ENCODE data around the gene NT5C1B.

Gene NT5C1B

DNA sequence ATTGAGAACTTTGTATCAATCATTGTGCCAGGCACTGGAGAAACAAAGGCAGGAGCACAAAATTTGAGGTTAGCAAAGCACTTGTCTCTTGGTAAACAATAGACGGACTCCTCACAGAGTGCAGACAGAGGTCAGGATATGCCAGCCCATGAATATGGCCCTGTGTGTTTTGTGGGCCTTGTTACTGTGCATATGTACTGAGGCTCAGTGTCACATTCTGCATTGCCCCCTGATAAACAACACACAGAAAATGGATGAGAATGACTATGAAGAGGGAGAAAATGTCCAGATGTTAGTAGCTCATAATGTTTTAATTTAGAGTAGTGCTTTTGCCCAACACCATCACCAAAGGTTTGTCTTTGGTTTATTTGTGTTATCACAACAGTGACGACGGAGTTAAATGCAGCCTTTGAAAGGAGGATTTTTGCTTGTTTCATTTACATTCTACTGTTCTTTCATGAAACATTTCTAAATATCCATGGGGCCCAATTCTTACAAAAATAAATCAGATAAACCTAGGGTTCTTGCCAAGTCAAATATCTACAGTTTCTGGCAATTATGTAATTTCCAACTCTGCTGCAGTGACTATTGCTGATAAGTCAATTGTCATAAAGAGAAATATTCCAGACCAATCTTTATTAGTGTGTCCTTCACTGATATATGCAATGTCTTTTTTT lies 14.6 kb upstream of the NT5C1B start:
- Histone ChIP-seq H3K79me2 (ENCODE audit: insufficient read depth, low read length) (no peaks in the 10 kb centered on the region), H3K27ac (ENCODE audit: low read depth, low read length, poor library complexity, severe bottlenecking) (no peak overlapping the region), H3K9ac (ENCODE audit: low read length) (no peak overlapping the region), H3K27me3 (ENCODE audit: insufficient read depth, low read length) (no peaks in the 10 kb centered on the region), H3F3A (ENCODE audit: insufficient read depth, low read length) (no peaks in the 10 kb centered on the region), H4K20me1 (ENCODE audit: insufficient read depth, low read length) (no peaks in the 10 kb centered on the region), H3K9me2 (ENCODE audit: low read depth, low read length) (no peaks in the 10 kb centered on the region), H3K36me3 (ENCODE audit: insufficient read depth, low read length) (no peaks in the 10 kb centered on the region), H3K4me2 (ENCODE audit: low read length) (no peak overlapping the region), H3K9me3 (ENCODE audit: low read length) (no peaks in the 10 kb centered on the region), H3K4me1 (ENCODE audit: insufficient read depth, low read length, severe bottlenecking) (no peaks in the 10 kb centered on the region), H2AFZ (ENCODE audit: low read length) (no peak overlapping the region), H3K4me3 (ENCODE audit: low read depth, low read length, poor library complexity, severe bottlenecking) (no peak overlapping the region)
- no peak for TF ChIP-seq EZH2 (IDR thresholded peaks at IDR 0.05; ENCODE audit: borderline replicate concordance, low read length)
- TF ChIP-seq, protein P1, sequence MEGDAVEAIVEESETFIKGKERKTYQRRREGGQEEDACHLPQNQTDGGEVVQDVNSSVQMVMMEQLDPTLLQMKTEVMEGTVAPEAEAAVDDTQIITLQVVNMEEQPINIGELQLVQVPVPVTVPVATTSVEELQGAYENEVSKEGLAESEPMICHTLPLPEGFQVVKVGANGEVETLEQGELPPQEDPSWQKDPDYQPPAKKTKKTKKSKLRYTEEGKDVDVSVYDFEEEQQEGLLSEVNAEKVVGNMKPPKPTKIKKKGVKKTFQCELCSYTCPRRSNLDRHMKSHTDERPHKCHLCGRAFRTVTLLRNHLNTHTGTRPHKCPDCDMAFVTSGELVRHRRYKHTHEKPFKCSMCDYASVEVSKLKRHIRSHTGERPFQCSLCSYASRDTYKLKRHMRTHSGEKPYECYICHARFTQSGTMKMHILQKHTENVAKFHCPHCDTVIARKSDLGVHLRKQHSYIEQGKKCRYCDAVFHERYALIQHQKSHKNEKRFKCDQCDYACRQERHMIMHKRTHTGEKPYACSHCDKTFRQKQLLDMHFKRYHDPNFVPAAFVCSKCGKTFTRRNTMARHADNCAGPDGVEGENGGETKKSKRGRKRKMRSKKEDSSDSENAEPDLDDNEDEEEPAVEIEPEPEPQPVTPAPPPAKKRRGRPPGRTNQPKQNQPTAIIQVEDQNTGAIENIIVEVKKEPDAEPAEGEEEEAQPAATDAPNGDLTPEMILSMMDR (IDR thresholded peaks at IDR 0.05; ENCODE audit: low read length): no peak

DNA sequence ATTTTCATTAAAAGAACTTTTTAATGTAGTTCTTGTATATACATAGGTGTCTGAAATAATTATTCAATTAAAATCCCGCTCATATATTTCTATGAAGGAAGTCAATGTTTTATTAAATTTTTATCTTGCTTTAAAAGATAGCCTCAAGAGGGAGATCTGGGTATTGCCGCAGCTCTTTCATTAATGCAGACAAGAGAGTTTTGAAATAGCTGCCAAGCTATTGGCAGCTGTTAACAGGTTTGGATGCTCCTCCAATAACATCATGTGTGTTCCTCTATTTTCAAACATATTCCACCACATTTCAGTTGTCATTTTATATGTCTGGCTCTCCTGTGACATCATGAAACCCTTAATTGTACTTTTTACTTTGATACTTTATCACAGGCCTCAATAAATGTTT lies 12.9 kb upstream of the NT5C1B start:
- H3K36me3 ChIP-seq (ENCODE audit: insufficient read depth, low read length): no peaks in the 10 kb centered on the region

DNA sequence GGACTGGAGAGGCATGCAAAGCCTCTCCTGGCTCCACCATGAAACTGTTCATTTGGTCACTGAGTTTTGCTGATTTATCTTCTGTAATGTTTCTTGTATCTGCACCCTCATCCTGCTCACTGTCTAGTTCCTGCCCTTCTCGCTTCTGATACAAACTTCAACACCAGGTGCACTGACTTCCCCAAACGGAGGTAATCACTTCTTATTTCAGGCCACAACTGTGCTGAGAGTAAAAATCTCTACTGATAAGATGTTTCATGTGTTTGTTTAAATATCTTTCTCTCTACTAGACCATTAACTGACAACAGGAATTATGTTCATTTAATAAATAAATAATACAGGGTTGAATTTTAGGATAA lies 10.9 kb upstream of the NT5C1B start:
- H3K9me3 ChIP-seq (ENCODE audit: low read length): no peaks in the 10 kb centered on the region
- no peak overlapping the region for H3K27ac ChIP-seq (ENCODE audit: low read depth, low read length, poor library complexity, severe bottlenecking)
- no peaks in the 10 kb centered on the region for H3K27me3 ChIP-seq (ENCODE audit: insufficient read depth, low read length)
- no peak overlapping the region for H3K4me2 ChIP-seq (ENCODE audit: low read length)
- TF ChIP-seq, protein P1 (IDR thresholded peaks at IDR 0.05; ENCODE audit: low read length): no peak
- no peak for TF ChIP-seq EZH2 (IDR thresholded peaks at IDR 0.05; ENCODE audit: borderline replicate concordance, low read length)
- H3K79me2 ChIP-seq (ENCODE audit: insufficient read depth, low read length): no peaks in the 10 kb centered on the region
- H3K4me1 ChIP-seq (ENCODE audit: insufficient read depth, low read length, severe bottlenecking): no peaks in the 10 kb centered on the region
- no peaks in the 10 kb centered on the region for H3F3A ChIP-seq (ENCODE audit: insufficient read depth, low read length)
- H3K4me3 ChIP-seq (ENCODE audit: low read depth, low read length, poor library complexity, severe bottlenecking): no peak overlapping the region
- no peaks in the 10 kb centered on the region for H4K20me1 ChIP-seq (ENCODE audit: insufficient read depth, low read length)
- H3K9ac ChIP-seq (ENCODE audit: low read length): no peak overlapping the region
- H2AFZ ChIP-seq (ENCODE audit: low read length): no peak overlapping the region
- H3K36me3 ChIP-seq (ENCODE audit: insufficient read depth, low read length): no peaks in the 10 kb centered on the region
- H3K9me2 ChIP-seq (ENCODE audit: low read depth, low read length): no peaks in the 10 kb centered on the region

More for the DNA sequence above, 12.9 kb upstream of the NT5C1B start:
- TF ChIP-seq, protein P1 (IDR thresholded peaks at IDR 0.05; ENCODE audit: low read length): no peak
- TF ChIP-seq EZH2 (IDR thresholded peaks at IDR 0.05; ENCODE audit: borderline replicate concordance, low read length): no peak
- Histone ChIP-seq H3K9me3 (ENCODE audit: low read length) (no peaks in the 10 kb centered on the region), H3K9me2 (ENCODE audit: low read depth, low read length) (no peaks in the 10 kb centered on the region), H4K20me1 (ENCODE audit: insufficient read depth, low read length) (no peaks in the 10 kb centered on the region), H3K4me2 (ENCODE audit: low read length) (no peak overlapping the region), H3K27ac (ENCODE audit: low read depth, low read length, poor library complexity, severe bottlenecking) (no peak overlapping the region), H3K27me3 (ENCODE audit: insufficient read depth, low read length) (no peaks in the 10 kb centered on the region), H3K4me3 (ENCODE audit: low read depth, low read length, poor library complexity, severe bottlenecking) (no peak overlapping the region), H3K79me2 (ENCODE audit: insufficient read depth, low read length) (no peaks in the 10 kb centered on the region), H3K9ac (ENCODE audit: low read length) (no peak overlapping the region), H3K4me1 (ENCODE audit: insufficient read depth, low read length, severe bottlenecking) (no peaks in the 10 kb centered on the region), H2AFZ (ENCODE audit: low read length) (no peak overlapping the region), H3F3A (ENCODE audit: insufficient read depth, low read length) (no peaks in the 10 kb centered on the region)
